CD4-positive, alpha-beta T cell treated with Interleukin-6 for 4 hours (primary cell): ENCODE data around the gene DTX4.

Experiments
- DNase-seq: peaks from one replicate; pipeline ENCODE4 v3.0.0-alpha.2; 2020; ENCODE audit warnings: mixed read lengths

The DTX4 gene

GRCh38 chr11:59192446-59193020, 20.6 kb downstream of the DTX4 start:
- DNase-seq = no peak

GRCh38 chr11:59193587-59194130, 21.7 kb downstream of the DTX4 start:
- DNase-seq = no peak

- DNase-seq = no peak
Observed at GRCh38 chr11:59195586-59195985, 23.7 kb downstream of the DTX4 start.

- DNase-seq = no peak
Observed at GRCh38 chr11:59196777-59197176, 24.8 kb downstream of the DTX4 start.

- DNase-seq = no peak
Observed at GRCh38 chr11:59197991-59198390, 26.1 kb downstream of the DTX4 start.

GRCh38 chr11:59198726-59199125, 26.8 kb downstream of the DTX4 start:
- DNase-seq = no peak

- DNase-seq = no peak
Observed at GRCh38 chr11:59199546-59200422, 27.9 kb downstream of the DTX4 start.

GRCh38 chr11:59200423-59200746, 28.5 kb downstream of the DTX4 start:
- DNase-seq = no peak

GRCh38 chr11:59201353-59201752, 29.4 kb downstream of the DTX4 start:
- no peak for DNase-seq

GRCh38 chr11:59204746-59205145, 32.8 kb downstream of the DTX4 start:
- DNase-seq = no peak

GRCh38 chr11:59205648-59206047, 33.7 kb downstream of the DTX4 start:
- no peak for DNase-seq

- DNase-seq = peak; percentile 9
Observed at GRCh38 chr11:59206635-59207034, 34.7 kb downstream of the DTX4 start.

GRCh38 chr11:59207988-59208451, 36.1 kb downstream of the DTX4 start:
- DNase-seq = peak; percentile 51

GRCh38 chr11:59208956-59209355, 37.0 kb downstream of the DTX4 start:
- no peak for DNase-seq

- DNase-seq = no peak
Observed at GRCh38 chr11:59212222-59212621, 40.3 kb downstream of the DTX4 start.

GRCh38 chr11:59212744-59213631, 41.1 kb downstream of the DTX4 start, which contains the start of gene MPEG1:
Gene MPEG1 (minus strand): TSS chr11:59212927. CDS start chr11:59212865, 62 bp downstream.
- no peak for DNase-seq

- DNase-seq = no peak
Observed at GRCh38 chr11:59214141-59214893, 42.4 kb downstream of the DTX4 start.

- DNase-seq = no peak
Observed at GRCh38 chr11:59216641-59217564, 45.0 kb downstream of the DTX4 start.

GRCh38 chr11:59218319-59218718, 46.4 kb downstream of the DTX4 start:
- no peak for DNase-seq

- DNase-seq = no peak
Observed at GRCh38 chr11:59218893-59219292, 47.0 kb downstream of the DTX4 start.

- no peak for DNase-seq
Observed at GRCh38 chr11:59219836-59220235, 47.9 kb downstream of the DTX4 start.
